ENCODE results near the gene VSIG10L.

- TF ChIP-seq, protein P1, sequence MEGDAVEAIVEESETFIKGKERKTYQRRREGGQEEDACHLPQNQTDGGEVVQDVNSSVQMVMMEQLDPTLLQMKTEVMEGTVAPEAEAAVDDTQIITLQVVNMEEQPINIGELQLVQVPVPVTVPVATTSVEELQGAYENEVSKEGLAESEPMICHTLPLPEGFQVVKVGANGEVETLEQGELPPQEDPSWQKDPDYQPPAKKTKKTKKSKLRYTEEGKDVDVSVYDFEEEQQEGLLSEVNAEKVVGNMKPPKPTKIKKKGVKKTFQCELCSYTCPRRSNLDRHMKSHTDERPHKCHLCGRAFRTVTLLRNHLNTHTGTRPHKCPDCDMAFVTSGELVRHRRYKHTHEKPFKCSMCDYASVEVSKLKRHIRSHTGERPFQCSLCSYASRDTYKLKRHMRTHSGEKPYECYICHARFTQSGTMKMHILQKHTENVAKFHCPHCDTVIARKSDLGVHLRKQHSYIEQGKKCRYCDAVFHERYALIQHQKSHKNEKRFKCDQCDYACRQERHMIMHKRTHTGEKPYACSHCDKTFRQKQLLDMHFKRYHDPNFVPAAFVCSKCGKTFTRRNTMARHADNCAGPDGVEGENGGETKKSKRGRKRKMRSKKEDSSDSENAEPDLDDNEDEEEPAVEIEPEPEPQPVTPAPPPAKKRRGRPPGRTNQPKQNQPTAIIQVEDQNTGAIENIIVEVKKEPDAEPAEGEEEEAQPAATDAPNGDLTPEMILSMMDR (IDR thresholded peaks at IDR 0.05): no peak
- no peak for TF ChIP-seq POLR2A (IDR thresholded peaks at IDR 0.05)
These were observed 17.8 kb downstream of the VSIG10L start for GRCh38 chr19:51324167-51324481.
